NT2/D1 (cell line): ENCODE data around the gene UPK3A.
A peak's percentile ranks its signal among the peaks of the same experiment; 100 is the strongest.

ENCODE experiments used
- DNase-seq: peaks from one replicate; pipeline ENCODE4 v3.0.0-alpha.2; 2011; ENCODE audit warnings: low read depth, low spot score
- H3K27me3 ChIP-seq: 2 replicates; pipeline ENCODE4 v1.6.0; 2011; ENCODE audit warnings: mild to moderate bottlenecking; ENCODE audit not compliant: insufficient read length, insufficient read depth
- H3K36me3 ChIP-seq: 2 replicates; pipeline ENCODE4 v1.6.1; 2011; ENCODE audit warnings: mild to moderate bottlenecking, low read length, mixed read lengths; ENCODE audit not compliant: insufficient read depth, insufficient read length
- H3K4me1 ChIP-seq: 2 replicates; pipeline ENCODE4 v1.5.1; 2011; ENCODE audit not compliant: insufficient read depth, insufficient read length
- H3K4me3 ChIP-seq: 2 replicates; pipeline ENCODE4 v1.5.1; 2011; ENCODE audit warnings: low read depth; ENCODE audit not compliant: insufficient read length
- H3K9ac ChIP-seq: 2 replicates; pipeline ENCODE4 v1.6.0; 2011; ENCODE audit warnings: low read depth; ENCODE audit not compliant: insufficient read length
- H3K9me3 ChIP-seq: 2 replicates; pipeline ENCODE4 v1.5.1; 2011; ENCODE audit warnings: mild to moderate bottlenecking, low read length; ENCODE audit not compliant: insufficient read depth
- SUZ12 ChIP-seq: IDR thresholded peaks from 2 replicates; pipeline ENCODE4 v1.6.1; 2011; ENCODE audit not compliant: insufficient read length, insufficient read depth; ENCODE audit errors: extremely low read depth
- YY1 ChIP-seq: IDR thresholded peaks from 2 replicates; pipeline ENCODE4 v1.6.1; 2011; ENCODE audit not compliant: insufficient read length, insufficient read depth
- ZNF274 ChIP-seq: IDR thresholded peaks from 2 replicates; pipeline ENCODE4 v1.6.1; 2011; ENCODE audit warnings: mild to moderate bottlenecking, low read depth, low read length

UPK3A gene

GRCh38 chr22:45261407-45262088 is 23.2 kb upstream of the UPK3A start:
- H3K4me1 ChIP-seq, result peaks cover 17% of the 10 kb centered on the region
- H3K9me3 ChIP-seq, result no peaks in the 10 kb centered on the region
- no peaks in the 10 kb centered on the region for H3K27me3 ChIP-seq
- no peak for TF ChIP-seq YY1
- TF ChIP-seq ZNF274, result no peak
- no peak for TF ChIP-seq SUZ12
- H3K9ac ChIP-seq, result no peak overlapping the region
- no peaks in the 10 kb centered on the region for H3K36me3 ChIP-seq
- no peak for DNase-seq
- H3K4me3 ChIP-seq, result no peak overlapping the region

DNA sequence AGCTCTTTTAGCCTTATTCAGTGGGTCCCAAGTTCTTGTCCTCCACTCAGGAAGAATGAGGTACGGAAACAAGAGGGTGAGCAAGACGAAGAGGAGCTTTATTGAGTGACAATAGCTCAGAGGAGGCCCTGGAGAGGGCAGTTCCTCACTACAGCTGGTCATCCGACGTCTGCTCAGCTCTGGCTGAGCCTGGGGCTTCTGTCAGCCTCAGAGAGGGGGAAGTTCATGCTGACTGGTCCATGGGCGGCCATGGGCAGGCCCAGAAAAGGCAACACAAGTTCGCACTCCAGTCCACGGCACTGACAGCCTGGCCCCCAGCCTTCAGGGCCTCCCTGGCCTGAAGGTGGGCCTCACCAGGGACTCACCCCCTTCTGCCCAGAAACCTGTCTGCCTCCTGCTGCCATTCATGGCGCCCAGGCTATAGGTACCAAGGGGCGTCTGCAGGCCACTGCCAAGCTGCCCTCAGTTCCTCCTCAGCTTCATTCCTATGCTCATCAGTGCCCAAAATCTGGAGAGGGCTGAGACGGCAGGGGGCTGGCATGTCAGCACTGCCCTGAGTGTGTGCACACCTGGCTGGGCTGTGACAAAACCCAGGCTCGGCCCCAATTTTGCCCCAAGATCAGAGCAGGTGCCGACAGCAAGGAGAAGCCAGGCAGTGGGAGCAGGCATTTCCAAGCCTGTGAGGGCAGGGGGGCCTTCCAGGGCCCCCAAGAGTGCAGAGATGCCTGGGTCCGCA is 22.4 kb upstream of the UPK3A start:
- no peak for TF ChIP-seq ZNF274
- no peaks in the 10 kb centered on the region for H3K36me3 ChIP-seq
- H3K9me3 ChIP-seq, result no peaks in the 10 kb centered on the region
- H3K4me3 ChIP-seq, result no peak overlapping the region
- no peak for DNase-seq
- H3K27me3 ChIP-seq, result no peaks in the 10 kb centered on the region
- peaks cover 17% of the 10 kb centered on the region for H3K4me1 ChIP-seq
- no peak overlapping the region for H3K9ac ChIP-seq

DNA sequence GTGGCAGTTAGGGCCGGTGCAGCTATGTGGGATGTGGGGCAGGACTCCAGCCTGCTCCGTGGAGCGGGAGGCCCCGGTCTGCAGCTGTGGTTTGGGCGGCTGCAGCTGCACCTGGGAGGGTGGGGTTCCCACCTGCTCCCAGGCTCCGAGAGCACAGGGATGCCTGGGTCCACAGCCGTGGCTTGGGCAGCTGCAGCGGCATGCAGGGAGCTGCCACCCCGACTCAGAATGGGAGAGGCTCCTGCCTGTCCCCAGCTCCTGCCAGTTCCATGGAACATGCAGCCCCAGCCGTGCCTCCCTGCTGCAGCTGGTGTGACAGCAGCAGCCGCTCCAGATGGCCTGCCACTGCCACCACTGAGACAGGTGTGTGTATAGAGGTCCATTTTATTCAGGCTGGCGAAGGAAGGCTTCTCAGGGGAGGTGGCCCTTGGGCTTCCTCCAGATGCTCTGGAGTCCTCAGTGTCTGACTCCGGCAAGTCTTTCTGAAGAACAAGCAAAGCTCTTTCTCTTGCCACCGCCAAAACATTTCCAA is 21.8 kb upstream of the UPK3A start:
- no peak for TF ChIP-seq ZNF274
- TF ChIP-seq SUZ12, result no peak
- TF ChIP-seq YY1, result no peak
- no peaks in the 10 kb centered on the region for H3K36me3 ChIP-seq
- H3K9ac ChIP-seq, result no peak overlapping the region
- H3K27me3 ChIP-seq, result no peaks in the 10 kb centered on the region
- no peak for DNase-seq
- no peak overlapping the region for H3K4me3 ChIP-seq
- no peaks in the 10 kb centered on the region for H3K9me3 ChIP-seq
- peaks cover 17% of the 10 kb centered on the region for H3K4me1 ChIP-seq

DNA sequence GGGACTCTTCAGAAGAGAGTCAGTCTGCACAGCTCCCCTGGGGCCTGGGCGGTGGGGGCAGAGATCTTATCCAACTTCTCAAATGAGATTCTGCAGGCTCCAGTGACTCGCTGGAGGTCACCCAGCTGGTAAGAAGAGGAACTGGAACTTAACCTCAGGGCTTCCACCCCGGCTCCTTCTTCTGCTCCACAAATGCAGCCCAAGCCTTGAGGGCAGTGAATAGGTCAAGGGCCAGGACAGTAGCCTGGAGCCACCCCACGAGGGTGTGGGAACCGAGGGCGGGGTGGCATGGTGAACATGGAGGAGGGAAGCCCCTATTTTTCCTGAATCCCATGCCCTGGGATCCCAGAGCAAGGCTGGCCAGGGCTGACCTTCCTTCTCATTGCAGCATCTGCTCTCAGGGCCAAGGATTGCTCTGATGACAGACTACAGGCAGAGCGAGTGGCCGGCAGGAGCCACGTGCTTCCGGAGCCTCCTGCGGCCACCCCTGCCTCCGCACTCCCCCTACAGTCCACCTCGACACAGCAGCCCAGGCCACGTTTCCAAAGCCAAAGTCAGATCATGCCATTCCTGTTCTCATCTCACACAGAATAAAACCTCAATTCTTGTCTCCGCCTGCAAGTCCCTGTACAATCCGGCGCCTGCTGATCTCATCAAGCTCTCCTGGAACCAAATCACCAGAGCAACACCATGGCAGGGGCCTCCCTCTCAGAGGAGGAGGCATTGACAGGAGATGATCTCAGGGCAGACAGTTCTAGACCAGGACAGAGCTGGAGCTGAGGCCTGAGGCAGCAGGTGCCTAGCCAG is 21.1 kb upstream of the UPK3A start:
- Histone ChIP-seq H3K36me3 (no peaks in the 10 kb centered on the region), H3K9ac (no peak overlapping the region)
- no peak for DNase-seq

DNA sequence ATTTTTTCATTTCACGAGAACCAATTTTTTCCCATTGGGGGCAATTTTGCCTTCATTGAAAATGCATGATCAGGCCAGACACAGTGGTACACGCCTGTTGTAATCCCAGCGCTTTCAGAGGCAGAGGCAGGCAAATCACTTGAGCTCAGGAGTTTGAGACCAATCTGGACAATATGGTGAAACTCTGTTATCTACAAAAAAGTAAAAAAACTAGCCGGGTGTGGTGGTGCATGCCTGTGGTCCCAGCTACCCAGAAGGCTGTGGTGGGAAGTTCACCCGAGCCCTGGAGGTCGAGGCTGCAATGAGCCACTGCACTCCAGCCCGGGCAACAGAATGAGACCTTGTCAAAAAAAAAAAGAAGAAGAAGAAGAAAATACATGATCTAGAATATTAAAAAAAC is 19.2 kb upstream of the UPK3A start:
- H3K9ac ChIP-seq, result no peak overlapping the region
- H3K9me3 ChIP-seq, result no peaks in the 10 kb centered on the region
- no peaks in the 10 kb centered on the region for H3K36me3 ChIP-seq
- peaks cover 17% of the 10 kb centered on the region for H3K4me1 ChIP-seq
- H3K27me3 ChIP-seq, result peaks cover 13% of the 10 kb centered on the region
- H3K4me3 ChIP-seq, result no peak overlapping the region
- no peak for DNase-seq
- TF ChIP-seq SUZ12, result no peak
- TF ChIP-seq ZNF274, result no peak
- no peak for TF ChIP-seq YY1

More for the DNA sequence above, 21.1 kb upstream of the UPK3A start:
- Histone ChIP-seq H3K9me3 (no peaks in the 10 kb centered on the region), H3K27me3 (no peaks in the 10 kb centered on the region), H3K4me1 (peaks cover 17% of the 10 kb centered on the region), H3K4me3 (no peak overlapping the region)
- no peak for TF ChIP-seq SUZ12
- no peak for TF ChIP-seq YY1
- TF ChIP-seq ZNF274, result no peak

GRCh38 chr22:45268167-45268957 is 16.4 kb upstream of the UPK3A start:
- Histone ChIP-seq H3K4me3 (peak overlapping the region; percentile 54), H3K9me3 (no peaks in the 10 kb centered on the region), H3K27me3 (peaks cover 16% of the 10 kb centered on the region), H3K36me3 (no peaks in the 10 kb centered on the region), H3K9ac (peak overlapping the region; percentile 70), H3K4me1 (peaks cover 10% of the 10 kb centered on the region)
- DNase-seq, result peak; percentile 81
- TF ChIP-seq SUZ12, result no peak
- no peak for TF ChIP-seq ZNF274
- TF ChIP-seq YY1, result no peak
